Parathyroid adenoma (tissue), 2 donors: ENCODE data around the gene DCUN1D2.

Experiments
- H2AFZ ChIP-seq: fragments of 300-600 bp; sonication (generic); one replicate; pipeline ENCODE4 v1.7.0; 2017; ENCODE audit warnings: antibody characterized with exemption, mild to moderate bottlenecking
- H3K27ac ChIP-seq: fragments of 300-600 bp; sonication (generic); one replicate; pipeline ENCODE4 v1.7.0; 2017
- H3K27me3 ChIP-seq: fragments of 300-600 bp; sonication (generic); one replicate; pipeline ENCODE4 v1.7.0; 2017; ENCODE audit warnings: low read length; ENCODE audit not compliant: control insufficient read depth, insufficient read depth
- H3K36me3 ChIP-seq: fragments of 300-600 bp; sonication (generic); one replicate; pipeline ENCODE4 v1.7.0; 2017; ENCODE audit warnings: low read length; ENCODE audit not compliant: control insufficient read depth, insufficient read depth
- H3K4me1 ChIP-seq: fragments of 300-600 bp; sonication (generic); one replicate; pipeline ENCODE4 v1.7.0; 2017; ENCODE audit warnings: control low read depth
- H3K4me2 ChIP-seq: fragments of 300-600 bp; sonication (generic); one replicate; pipeline ENCODE4 v1.7.0; 2017; ENCODE audit warnings: low read length
- H3K4me3 ChIP-seq: fragments of 300-600 bp; sonication (generic); one replicate; pipeline ENCODE4 v1.7.0; 2017; ENCODE audit warnings: low read depth, low read length
- H3K79me2 ChIP-seq: fragments of 300-600 bp; sonication (generic); one replicate; pipeline ENCODE4 v1.7.0; 2017; ENCODE audit warnings: control low read depth
- H3K9ac ChIP-seq: fragments of 300-600 bp; sonication (generic); one replicate; pipeline ENCODE4 v1.7.0; 2017; ENCODE audit warnings: mild to moderate bottlenecking
- H3K9me3 ChIP-seq: fragments of 300-600 bp; sonication (generic); one replicate; pipeline ENCODE4 v1.7.0; 2017; ENCODE audit warnings: low read length; ENCODE audit not compliant: control insufficient read depth
- TF ChIP-seq, protein P1 (sequence below): fragments of 300-600 bp; sonication (generic); IDR thresholded peaks from one replicate; pipeline ENCODE4 v1.7.0; 2017; ENCODE audit warnings: antibody characterized with exemption, mild to moderate bottlenecking
- donor health status: primary hyperparathyroidism.

The DCUN1D2 gene

DNA sequence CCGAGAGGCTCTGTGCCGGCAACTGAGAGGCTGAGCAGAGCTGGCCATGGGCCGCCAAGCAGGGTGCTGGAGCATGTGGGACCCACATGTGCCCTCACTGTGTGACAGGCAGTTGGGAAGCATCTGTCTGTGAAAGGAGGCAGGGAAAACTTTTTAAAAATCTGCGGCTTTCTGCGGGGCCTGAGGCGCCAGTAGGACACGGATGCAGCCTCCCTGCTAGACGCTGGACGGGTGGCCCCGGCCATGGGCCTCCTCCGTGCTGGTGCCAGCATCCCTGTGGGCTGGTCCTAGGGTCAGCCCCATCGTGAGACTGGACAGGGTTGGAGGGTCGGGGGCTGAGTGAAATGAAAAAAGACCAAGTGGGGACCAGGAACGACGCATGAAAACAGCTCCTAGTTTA lies 20.9 kb upstream of the DCUN1D2 start:
- no peak overlapping the region for H3K9ac ChIP-seq
- no peak overlapping the region for H3K4me2 ChIP-seq
- no peaks in the 10 kb centered on the region for H3K36me3 ChIP-seq
- no peak overlapping the region for H3K27ac ChIP-seq
- no peaks in the 10 kb centered on the region for H3K27me3 ChIP-seq
- no peak overlapping the region for H2AFZ ChIP-seq
- H3K79me2 ChIP-seq = no peaks in the 10 kb centered on the region
- no peaks in the 10 kb centered on the region for H3K4me1 ChIP-seq
- TF ChIP-seq, protein P1, sequence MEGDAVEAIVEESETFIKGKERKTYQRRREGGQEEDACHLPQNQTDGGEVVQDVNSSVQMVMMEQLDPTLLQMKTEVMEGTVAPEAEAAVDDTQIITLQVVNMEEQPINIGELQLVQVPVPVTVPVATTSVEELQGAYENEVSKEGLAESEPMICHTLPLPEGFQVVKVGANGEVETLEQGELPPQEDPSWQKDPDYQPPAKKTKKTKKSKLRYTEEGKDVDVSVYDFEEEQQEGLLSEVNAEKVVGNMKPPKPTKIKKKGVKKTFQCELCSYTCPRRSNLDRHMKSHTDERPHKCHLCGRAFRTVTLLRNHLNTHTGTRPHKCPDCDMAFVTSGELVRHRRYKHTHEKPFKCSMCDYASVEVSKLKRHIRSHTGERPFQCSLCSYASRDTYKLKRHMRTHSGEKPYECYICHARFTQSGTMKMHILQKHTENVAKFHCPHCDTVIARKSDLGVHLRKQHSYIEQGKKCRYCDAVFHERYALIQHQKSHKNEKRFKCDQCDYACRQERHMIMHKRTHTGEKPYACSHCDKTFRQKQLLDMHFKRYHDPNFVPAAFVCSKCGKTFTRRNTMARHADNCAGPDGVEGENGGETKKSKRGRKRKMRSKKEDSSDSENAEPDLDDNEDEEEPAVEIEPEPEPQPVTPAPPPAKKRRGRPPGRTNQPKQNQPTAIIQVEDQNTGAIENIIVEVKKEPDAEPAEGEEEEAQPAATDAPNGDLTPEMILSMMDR = no peak
- no peaks in the 10 kb centered on the region for H3K9me3 ChIP-seq
- H3K4me3 ChIP-seq = no peak overlapping the region

DNA sequence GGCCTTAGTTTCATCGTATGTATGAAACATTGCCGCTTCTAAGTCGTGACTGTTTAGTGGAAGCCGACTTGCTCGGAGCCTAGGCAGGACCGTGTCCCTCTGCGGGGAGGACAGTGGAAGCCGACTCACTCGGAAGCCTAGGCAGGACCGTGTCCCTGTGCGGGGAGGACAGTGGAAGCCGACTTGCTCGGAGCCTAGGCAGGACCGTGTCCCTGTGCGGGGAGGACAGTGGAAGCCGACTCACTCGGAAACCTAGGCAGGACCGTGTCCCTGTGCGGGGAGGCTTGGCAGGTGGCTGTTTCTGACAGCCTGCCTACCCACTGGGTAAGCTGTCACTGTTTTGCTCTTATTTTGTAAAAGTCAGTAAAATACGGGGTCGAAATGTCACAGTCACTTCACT lies 20.4 kb upstream of the DCUN1D2 start:
- no peak overlapping the region for H2AFZ ChIP-seq
- no peak overlapping the region for H3K27ac ChIP-seq
- no peak overlapping the region for H3K4me3 ChIP-seq
- H3K9ac ChIP-seq = no peak overlapping the region
- H3K9me3 ChIP-seq = no peaks in the 10 kb centered on the region
- no peaks in the 10 kb centered on the region for H3K4me1 ChIP-seq
- no peaks in the 10 kb centered on the region for H3K79me2 ChIP-seq
- H3K4me2 ChIP-seq = no peak overlapping the region
- H3K27me3 ChIP-seq = no peaks in the 10 kb centered on the region
- H3K36me3 ChIP-seq = no peaks in the 10 kb centered on the region
- TF ChIP-seq, protein P1 = no peak

DNA sequence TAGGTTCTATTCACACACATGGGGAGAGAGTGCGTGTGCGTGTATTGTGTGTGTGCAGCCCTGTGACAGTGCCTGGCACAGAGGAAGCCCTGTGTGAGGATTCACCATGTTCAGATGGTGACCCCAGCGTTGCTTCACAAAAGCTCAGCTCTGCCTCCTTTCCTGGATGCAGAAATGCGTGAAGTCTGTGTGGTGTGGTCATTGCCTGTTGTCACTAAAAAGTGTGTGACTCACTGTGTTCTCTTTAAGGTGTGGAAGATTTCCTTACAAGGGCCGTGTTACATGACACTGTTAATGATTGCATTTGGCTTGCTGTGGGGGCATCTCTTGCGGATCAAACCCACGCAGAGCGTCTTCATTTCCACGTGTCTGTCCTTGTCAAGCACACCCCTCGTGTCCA lies 19.5 kb upstream of the DCUN1D2 start:
- no peaks in the 10 kb centered on the region for H3K36me3 ChIP-seq
- no peak overlapping the region for H3K27ac ChIP-seq
- no peak overlapping the region for H3K9ac ChIP-seq
- H3K4me2 ChIP-seq = no peak overlapping the region
- H3K9me3 ChIP-seq = no peaks in the 10 kb centered on the region
- no peak overlapping the region for H3K4me3 ChIP-seq
- H3K79me2 ChIP-seq = no peaks in the 10 kb centered on the region
- no peaks in the 10 kb centered on the region for H3K27me3 ChIP-seq
- H3K4me1 ChIP-seq = no peaks in the 10 kb centered on the region
- no peak overlapping the region for H2AFZ ChIP-seq
- TF ChIP-seq, protein P1 = no peak

DNA sequence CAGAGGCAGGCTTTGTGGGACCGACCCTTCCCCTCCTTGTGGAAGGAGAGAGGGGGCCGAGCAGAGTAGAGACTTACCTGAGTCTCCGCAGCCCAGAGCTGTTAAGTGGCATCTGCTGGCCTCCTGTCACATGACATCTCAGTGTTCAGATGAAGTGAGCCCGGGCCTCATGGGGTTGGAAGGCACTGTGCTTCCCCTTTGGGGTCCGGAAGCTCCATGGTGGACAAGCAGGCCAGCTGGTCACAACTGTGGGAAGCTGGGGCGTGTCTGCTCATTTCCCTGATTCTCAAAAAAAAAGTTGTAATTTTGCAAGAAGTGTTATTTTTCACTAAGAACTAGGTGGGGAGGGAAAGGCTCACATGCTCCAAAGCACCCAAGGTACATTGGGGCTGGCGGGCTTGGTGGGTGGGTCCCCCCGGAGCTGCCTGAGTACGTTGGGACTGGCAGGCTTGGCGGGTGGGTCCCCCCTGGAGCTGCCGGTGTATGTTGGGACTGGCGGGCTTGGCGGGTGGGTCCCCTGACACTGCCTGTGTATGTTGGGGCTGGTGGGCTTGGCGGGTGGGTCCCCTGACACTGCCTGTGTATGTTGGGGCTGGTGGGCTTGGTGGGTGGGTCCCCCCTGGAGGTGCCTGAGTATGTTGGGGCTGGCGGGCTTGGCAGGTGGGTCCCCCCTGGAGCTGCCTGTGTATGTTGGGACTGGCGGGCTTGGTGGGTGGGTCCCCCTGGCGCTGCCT lies 18.2 kb upstream of the DCUN1D2 start:
- Histone ChIP-seq H2AFZ (no peak overlapping the region), H3K36me3 (no peaks in the 10 kb centered on the region), H3K4me2 (no peak overlapping the region), H3K27ac (no peak overlapping the region), H3K4me3 (no peak overlapping the region), H3K9ac (no peak overlapping the region), H3K79me2 (no peaks in the 10 kb centered on the region), H3K9me3 (no peaks in the 10 kb centered on the region), H3K27me3 (no peaks in the 10 kb centered on the region), H3K4me1 (no peaks in the 10 kb centered on the region)
- TF ChIP-seq, protein P1 = no peak
